Esophagus squamous epithelium (tissue), 5 donors: ENCODE measurements around the gene DAD1. TPM values are rescaled to one million over a fixed set of nuclear protein-coding genes. Genes with fewer than 3 reads are reported as not detected.
"Not testable (repeated sequence)": the region's sequence is repeated elsewhere in the genome, so short reads cannot be mapped to it uniquely, and the experiment has no call there.

Source experiments
- DNase-seq: peaks from one replicate; lab custom pipeline; 2025; lab: John Stamatoyannopoulos, UW
- H3K27ac ChIP-seq, 4 donors: fragments of 200-600 bp; sonication (generic); one replicate each; pipeline ENCODE4 v1.5.1; 2016 to 2019; ENCODE audit warnings: mild to moderate bottlenecking in 1 of 4
- H3K27me3 ChIP-seq, 4 donors: fragments of 200-600 bp; sonication (generic); 1 replicate in 3 of 4; 2 replicates in 1 of 4; pipeline versions ENCODE4 v1.5.1 to v1.6.0; 2017 to 2021; ENCODE audit warnings: antibody characterized with exemption in 1 of 4
- H3K36me3 ChIP-seq, 3 donors: fragments of 200-600 bp; sonication (generic); one replicate each; pipeline ENCODE4 v1.5.1; 2016 to 2019
- H3K4me1 ChIP-seq, 3 donors: fragments of 200-600 bp; sonication (generic); one replicate each; pipeline ENCODE4 v1.5.1; 2017 to 2019
- H3K4me3 ChIP-seq, 4 donors: fragments of 200-600 bp; sonication (generic); 1 replicate in 3 of 4; 2 replicates in 1 of 4; pipeline ENCODE4 v1.5.1; 2016 to 2019; ENCODE audit warnings: mild to moderate bottlenecking in 2 of 4, moderate library complexity in 1 of 4
- H3K9me3 ChIP-seq, 3 donors: fragments of 200-600 bp; sonication (generic); one replicate each; pipeline ENCODE4 v1.5.1; 2016 to 2019
- CTCF ChIP-seq, 6 experiments: fragments of 450-650 bp in 4 of 6; fragments of 200-600 bp in 2 of 6; sonication (generic) in 2 of 6; IDR thresholded peaks; one replicate each; pipeline ENCODE4 v1.5.1; 2016 to 2019; ENCODE audit warnings: antibody characterized with exemption in 6 of 6, mild to moderate bottlenecking in 4 of 6, moderate library complexity in 4 of 6
- POLR2A ChIP-seq, 4 donors: fragments of 450-650 bp; IDR thresholded peaks; one replicate each; pipeline ENCODE4 v1.6.1; 2017; ENCODE audit warnings: antibody characterized with exemption in 4 of 4, mild to moderate bottlenecking in 4 of 4, moderate library complexity in 3 of 4
- WGBS, 2 donors: methylation state at CpG; one replicate each; pipeline ENCODE4 v1.1.5; 2018; 5-methylcytosine and 5-hydroxymethylcytosine counted together
- intact Hi-C: fragments of 100-400 bp; cut with DNase I; formaldehyde crosslinking; loops from one replicate; pipeline ENCODE4 v1.15.0; 2022
- total RNA-seq, 4 donors: library from RNA; depleted of rRNA; stranded (reverse); fragments of >200 nt; gene quantifications; one replicate each; pipeline ENCODE4 v1.1.0, GENCODE V29; 2016
- donor health status: DM: yes; HTN: yes; CAD: no.

The DAD1 gene
- total RNA-seq, 4 donors from 2014 or later = 174 to 280 (median 225) TPM

DNA sequence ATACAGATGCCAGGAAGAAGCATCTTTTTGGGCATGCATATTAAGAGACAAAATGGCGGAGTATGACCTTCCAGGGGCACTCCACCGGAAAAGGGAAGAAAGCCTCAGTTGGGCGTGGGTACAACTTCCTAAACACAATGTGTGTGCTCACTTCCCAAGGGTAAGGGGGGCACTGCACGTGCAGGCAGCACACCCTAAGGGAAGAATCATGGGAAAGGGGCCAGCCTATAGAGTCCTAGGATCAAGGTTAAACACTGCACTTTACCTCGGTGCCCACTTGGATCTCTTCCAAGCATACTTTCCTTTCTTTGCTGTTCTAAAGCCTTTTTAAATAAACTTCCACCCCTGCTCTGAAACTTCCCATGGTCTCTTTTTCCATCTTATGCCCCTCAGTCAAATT, 40.3 kb upstream of the DAD1 start:
- no peak for DNase-seq
- TF ChIP-seq CTCF (IDR thresholded peaks at IDR 0.05) (no peak), POLR2A (IDR thresholded peaks at IDR 0.05) (no peak)
- no peaks in the 10 kb centered on the region for H3K27me3 ChIP-seq

DNA sequence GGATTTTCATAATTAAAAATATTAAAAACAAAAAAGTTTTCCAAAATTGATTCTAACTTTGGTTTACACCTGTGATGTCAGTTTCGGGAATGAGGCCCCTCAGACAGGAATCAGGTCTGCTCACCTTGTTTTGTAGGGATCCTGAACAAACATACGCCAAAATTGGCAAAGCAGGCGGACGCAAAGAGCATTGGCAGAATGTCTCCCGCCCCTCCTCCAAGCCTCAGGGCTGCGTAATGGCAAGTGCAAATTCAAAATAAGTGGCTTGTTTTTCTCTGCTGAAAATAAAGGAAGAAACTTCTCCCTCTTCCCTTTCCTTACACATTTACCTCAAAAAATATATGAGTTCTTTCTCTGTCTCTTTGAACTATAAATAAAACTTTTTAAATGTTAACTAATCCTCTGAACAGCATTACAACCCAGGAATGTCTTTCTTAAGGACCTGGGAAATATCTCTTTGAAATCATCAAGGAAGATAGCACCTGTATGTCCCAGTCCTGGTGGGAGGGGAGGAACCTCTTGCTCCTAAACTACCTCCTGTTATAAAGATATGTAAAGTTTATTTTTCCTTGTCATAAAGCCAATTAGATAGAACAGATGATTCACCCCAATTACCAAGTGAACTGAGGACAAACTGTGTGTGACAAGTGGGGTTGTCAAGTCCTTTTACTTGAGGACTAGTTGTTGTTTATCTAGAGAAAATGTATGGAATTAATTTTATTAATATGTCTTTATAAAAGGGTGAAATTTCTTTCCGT, 38.7 kb upstream of the DAD1 start:
- no peaks in the 10 kb centered on the region for H3K9me3 ChIP-seq
- no peaks in the 10 kb centered on the region for H3K36me3 ChIP-seq
- no peaks in the 10 kb centered on the region for H3K4me1 ChIP-seq
- 50 to 57% methylated on average over 7 of the region's 7 CpGs for WGBS, 2 donors
- TF ChIP-seq POLR2A (IDR thresholded peaks at IDR 0.05) = no peak
- TF ChIP-seq CTCF (IDR thresholded peaks at IDR 0.05) = no peak
- intact Hi-C loops = no loop called here
- H3K27me3 ChIP-seq = no peaks in the 10 kb centered on the region
- no peak overlapping the region for H3K27ac ChIP-seq
- H3K4me3 ChIP-seq = no peak overlapping the region
- DNase-seq = no peak

More for the DNA sequence above, 40.3 kb upstream of the DAD1 start:
- intact Hi-C loops = no loop called here
- no peaks in the 10 kb centered on the region for H3K4me1 ChIP-seq
- no peaks in the 10 kb centered on the region for H3K36me3 ChIP-seq
- no peak overlapping the region for H3K4me3 ChIP-seq
- no peaks in the 10 kb centered on the region for H3K9me3 ChIP-seq
- no peak overlapping the region for H3K27ac ChIP-seq
- 51 to 57% methylated on average over 5 of the region's 5 CpGs for WGBS, 2 donors

DNA sequence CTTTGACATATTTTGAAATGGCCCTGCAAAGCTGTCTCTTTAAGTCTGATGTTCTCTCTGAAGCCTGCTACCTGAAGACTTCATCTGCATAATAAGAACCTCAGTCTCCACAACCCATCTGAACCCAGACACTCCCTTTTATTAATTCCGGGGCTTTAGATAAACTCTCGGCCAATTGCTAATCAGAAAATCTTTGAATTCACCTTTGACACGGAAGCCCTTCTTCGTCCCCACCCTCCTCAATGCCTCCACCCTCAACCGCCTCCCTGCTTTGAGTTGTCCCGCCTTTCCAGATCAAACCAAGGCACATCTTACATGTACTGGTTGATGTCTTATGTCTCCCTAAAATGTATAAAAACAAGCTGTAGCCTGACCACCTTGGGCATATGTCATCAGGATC, 37.6 kb upstream of the DAD1 start:
- no peaks in the 10 kb centered on the region for H3K36me3 ChIP-seq
- no peaks in the 10 kb centered on the region for H3K27me3 ChIP-seq
- H3K27ac ChIP-seq = no peak overlapping the region
- WGBS, 2 donors = 81 to 89% methylated on average over 6 of the region's 6 CpGs
- DNase-seq = no peak
- no peaks in the 10 kb centered on the region for H3K4me1 ChIP-seq
- H3K9me3 ChIP-seq = no peaks in the 10 kb centered on the region
- no peak overlapping the region for H3K4me3 ChIP-seq
- no peak for TF ChIP-seq CTCF (IDR thresholded peaks at IDR 0.05)
- no peak for TF ChIP-seq POLR2A (IDR thresholded peaks at IDR 0.05)
- intact Hi-C loops = no loop called here

GRCh38 chr14:22623047-22623446, 34.0 kb upstream of the DAD1 start:
- no peaks in the 10 kb centered on the region for H3K9me3 ChIP-seq
- TF ChIP-seq CTCF (IDR thresholded peaks at IDR 0.05) = no peak
- TF ChIP-seq POLR2A (IDR thresholded peaks at IDR 0.05) = no peak
- no peak for DNase-seq
- WGBS, 2 donors = 24 to 26% methylated on average over 2 of the region's 2 CpGs
- no peaks in the 10 kb centered on the region for H3K4me1 ChIP-seq
- intact Hi-C loops = no loop called here
- H3K27ac ChIP-seq = no peak overlapping the region
- H3K36me3 ChIP-seq = no peaks in the 10 kb centered on the region
- no peak overlapping the region for H3K4me3 ChIP-seq
- H3K27me3 ChIP-seq = no peaks in the 10 kb centered on the region

DNA sequence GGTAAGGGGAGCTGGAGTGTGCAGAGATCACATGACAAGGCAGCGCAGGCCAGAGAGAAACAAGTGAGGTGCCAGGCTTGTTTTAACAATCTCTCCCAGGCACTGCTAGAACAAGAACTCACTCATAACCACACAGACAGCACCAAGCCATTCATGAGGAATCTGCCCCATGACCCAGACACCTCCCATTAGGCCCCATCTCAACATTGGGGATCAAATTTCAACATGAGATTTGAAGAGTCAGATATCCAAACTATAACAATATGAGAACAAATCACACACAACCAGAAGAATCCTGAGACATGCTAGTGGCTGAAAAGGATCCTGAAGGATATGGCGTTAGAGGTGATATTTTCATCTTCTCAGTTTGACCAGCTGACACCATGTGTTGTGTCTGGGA, 33.2 kb upstream of the DAD1 start:
- Histone ChIP-seq H3K27me3 (no peaks in the 10 kb centered on the region), H3K4me1 (no peaks in the 10 kb centered on the region), H3K9me3 (no peaks in the 10 kb centered on the region), H3K4me3 (no peak overlapping the region), H3K36me3 (no peaks in the 10 kb centered on the region), H3K27ac (no peak overlapping the region)
- no peak for DNase-seq
- 85 to 98% methylated on average over 1 to 2 of the region's 2 CpGs for WGBS, 2 donors
- intact Hi-C loops = no loop called here
- no peak for TF ChIP-seq POLR2A (IDR thresholded peaks at IDR 0.05)
- no peak for TF ChIP-seq CTCF (IDR thresholded peaks at IDR 0.05)

DNA sequence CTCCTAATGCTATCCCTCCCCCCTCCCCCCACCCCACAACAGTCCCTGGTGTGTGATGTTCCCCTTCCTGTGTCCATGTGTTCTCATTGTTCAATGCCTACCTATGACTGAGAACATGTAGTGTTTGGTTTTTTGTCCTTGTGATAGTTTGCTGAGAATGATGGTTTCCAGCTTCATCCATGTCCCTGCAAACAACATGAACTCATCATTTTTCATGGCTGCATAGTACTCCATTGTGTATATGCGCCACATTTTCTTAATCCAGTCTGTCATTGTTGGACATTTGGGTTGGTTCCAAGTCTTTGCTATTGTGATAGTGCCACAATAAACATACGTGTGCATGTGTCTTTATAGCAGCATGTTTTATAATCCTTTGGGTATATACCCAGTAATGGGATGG, 26.7 kb upstream of the DAD1 start:
- DNase-seq, H3K27ac ChIP-seq, H3K4me3 ChIP-seq, intact Hi-C loops, H3K27me3 ChIP-seq, H3K9me3 ChIP-seq: not testable (repeated sequence)
- Histone ChIP-seq H3K36me3 (peaks cover 9 to 26% (median 10%) of the 10 kb centered on the region in 3 donors), H3K4me1 (peaks cover 0 to 11% (median 0%) of the 10 kb centered on the region in 3 donors)
- 72 to 91% methylated on average over 2 of the region's 2 CpGs for whole genome bisulfite sequencing, 2 donors
